ENCODE data around the gene MCC. TPM values are rescaled to one million over a fixed set of nuclear protein-coding genes. Genes with fewer than 3 reads are reported as not detected.

The MCC gene
- total RNA-seq, 1 experiment from 2014 or later, result 0.41 TPM

- TF ChIP-seq POLR2AphosphoS5 (IDR thresholded peaks at IDR 0.05; ENCODE audit: low read depth, low read length), result no peak
- TF ChIP-seq CTCF (IDR thresholded peaks at IDR 0.05), result no peak
- TF ChIP-seq TCF7L2 (IDR thresholded peaks at IDR 0.05; ENCODE audit: low read depth, low read length), result no peak
- TF ChIP-seq, protein P1, sequence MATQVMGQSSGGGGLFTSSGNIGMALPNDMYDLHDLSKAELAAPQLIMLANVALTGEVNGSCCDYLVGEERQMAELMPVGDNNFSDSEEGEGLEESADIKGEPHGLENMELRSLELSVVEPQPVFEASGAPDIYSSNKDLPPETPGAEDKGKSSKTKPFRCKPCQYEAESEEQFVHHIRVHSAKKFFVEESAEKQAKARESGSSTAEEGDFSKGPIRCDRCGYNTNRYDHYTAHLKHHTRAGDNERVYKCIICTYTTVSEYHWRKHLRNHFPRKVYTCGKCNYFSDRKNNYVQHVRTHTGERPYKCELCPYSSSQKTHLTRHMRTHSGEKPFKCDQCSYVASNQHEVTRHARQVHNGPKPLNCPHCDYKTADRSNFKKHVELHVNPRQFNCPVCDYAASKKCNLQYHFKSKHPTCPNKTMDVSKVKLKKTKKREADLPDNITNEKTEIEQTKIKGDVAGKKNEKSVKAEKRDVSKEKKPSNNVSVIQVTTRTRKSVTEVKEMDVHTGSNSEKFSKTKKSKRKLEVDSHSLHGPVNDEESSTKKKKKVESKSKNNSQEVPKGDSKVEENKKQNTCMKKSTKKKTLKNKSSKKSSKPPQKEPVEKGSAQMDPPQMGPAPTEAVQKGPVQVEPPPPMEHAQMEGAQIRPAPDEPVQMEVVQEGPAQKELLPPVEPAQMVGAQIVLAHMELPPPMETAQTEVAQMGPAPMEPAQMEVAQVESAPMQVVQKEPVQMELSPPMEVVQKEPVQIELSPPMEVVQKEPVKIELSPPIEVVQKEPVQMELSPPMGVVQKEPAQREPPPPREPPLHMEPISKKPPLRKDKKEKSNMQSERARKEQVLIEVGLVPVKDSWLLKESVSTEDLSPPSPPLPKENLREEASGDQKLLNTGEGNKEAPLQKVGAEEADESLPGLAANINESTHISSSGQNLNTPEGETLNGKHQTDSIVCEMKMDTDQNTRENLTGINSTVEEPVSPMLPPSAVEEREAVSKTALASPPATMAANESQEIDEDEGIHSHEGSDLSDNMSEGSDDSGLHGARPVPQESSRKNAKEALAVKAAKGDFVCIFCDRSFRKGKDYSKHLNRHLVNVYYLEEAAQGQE (IDR thresholded peaks at IDR 0.05; ENCODE audit: insufficient read depth in 1 of 2, low read depth in 2 of 2, low read length in 1 of 2), result no peak
- no peak for TF ChIP-seq SIN3A (IDR thresholded peaks at IDR 0.05; ENCODE audit: borderline replicate concordance, insufficient read depth, low read depth, low read length)
- CTCF ChIA-PET, result no interaction called here
- no peak overlapping the region for H3K27ac ChIP-seq (ENCODE audit: low read length)
- intact Hi-C loops (cut with micrococcal nuclease; ENCODE audit: unreplicated experiment) (no loop called here), in situ Hi-C loops (cut with HindIII; ENCODE audit: low pct_unique_long_range_greater_than_20kb, low sequenced_read_pairs) (no loop called here)
- POLR2A ChIA-PET, result interaction anchor here (0.6 kb wide), 1 partner anchor 22 kb away, joined by 3 read pairs; no protein-coding TSS in a partner anchor
- H3K4me1 ChIP-seq (ENCODE audit: control insufficient read depth, insufficient read depth, low read length), result no peaks in the 10 kb centered on the region
- H3K27me3 ChIP-seq (ENCODE audit: control insufficient read depth, insufficient read depth, low read length), result no peaks in the 10 kb centered on the region
- no peak overlapping the region for H3K4me3 ChIP-seq (ENCODE audit: low read depth in 2 of 2, low read length in 2 of 2)
- BruUV-seq (replicated peaks), result no TSS peak
- H3K9me3 ChIP-seq (ENCODE audit: control insufficient read depth, insufficient read depth, low read depth, low read length), result no peaks in the 10 kb centered on the region
- no peak for ATAC-seq
- no peak for DNase-seq (ENCODE audit: low read depth, low spot score)
- no peaks in the 10 kb centered on the region; the same call in 1 of the 2 replicates for H3K36me3 ChIP-seq (ENCODE audit: control insufficient read depth, insufficient read depth, low read length)
Observed at GRCh38 chr5:113029614-113030013, 458.6 kb downstream of the MCC start.

- intact Hi-C loops (cut with micrococcal nuclease; ENCODE audit: unreplicated experiment), result no loop called here
- DNase-seq (ENCODE audit: low read depth, low spot score) (no peak), ATAC-seq (no peak)
- no peaks in the 10 kb centered on the region; the same call in none of the 2 replicates for H3K36me3 ChIP-seq (ENCODE audit: control insufficient read depth, insufficient read depth, low read length)
- in situ Hi-C loops (cut with HindIII; ENCODE audit: low pct_unique_long_range_greater_than_20kb, low sequenced_read_pairs), result no loop called here
- H3K27me3 ChIP-seq (ENCODE audit: control insufficient read depth, insufficient read depth, low read length), result no peaks in the 10 kb centered on the region
- no peak overlapping the region for H3K27ac ChIP-seq (ENCODE audit: low read length)
- no peak overlapping the region for H3K4me3 ChIP-seq (ENCODE audit: low read depth in 2 of 2, low read length in 2 of 2)
- H3K9me3 ChIP-seq (ENCODE audit: control insufficient read depth, insufficient read depth, low read depth, low read length), result no peaks in the 10 kb centered on the region
- no TSS peak for BruUV-seq (replicated peaks)
- ChIA-PET POLR2A (interaction anchor here (0.7 kb wide), 1 partner anchor 463 kb away, joined by 4 read pairs; no protein-coding TSS in a partner anchor), CTCF (no interaction called here)
- TF ChIP-seq TCF7L2 (IDR thresholded peaks at IDR 0.05; ENCODE audit: low read depth, low read length) (no peak), CTCF (IDR thresholded peaks at IDR 0.05) (no peak), POLR2AphosphoS5 (IDR thresholded peaks at IDR 0.05; ENCODE audit: low read depth, low read length) (no peak), SIN3A (IDR thresholded peaks at IDR 0.05; ENCODE audit: borderline replicate concordance, insufficient read depth, low read depth, low read length) (no peak)
- TF ChIP-seq, protein P1 (IDR thresholded peaks at IDR 0.05; ENCODE audit: insufficient read depth in 1 of 2, low read depth in 2 of 2, low read length in 1 of 2), result no peak
- no peaks in the 10 kb centered on the region for H3K4me1 ChIP-seq (ENCODE audit: control insufficient read depth, insufficient read depth, low read length)
Observed at GRCh38 chr5:113027431-113027830, 460.8 kb downstream of the MCC start.

All from Panc1 (cell line).